IPS-18a (cell line): ENCODE measurements around the gene TLE2.
"Not testable (repeated sequence)": the region's sequence is repeated elsewhere in the genome, so short reads cannot be mapped to it uniquely, and the experiment has no call there.

Source experiments
- H3K27ac ChIP-seq: one replicate; pipeline ENCODE4 v1.5.1; 2013; ENCODE audit warnings: low read length
- H3K27me3 ChIP-seq: one replicate; pipeline ENCODE4 v1.6.1; 2013; ENCODE audit warnings: mild to moderate bottlenecking, low read length; ENCODE audit not compliant: control insufficient read depth, insufficient read depth
- H3K36me3 ChIP-seq: one replicate; pipeline ENCODE4 v1.6.1; 2013; ENCODE audit warnings: low read depth, low read length; ENCODE audit not compliant: control insufficient read depth
- H3K4me1 ChIP-seq: one replicate; pipeline ENCODE4 v1.6.1; 2013; ENCODE audit warnings: low read depth, low read length; ENCODE audit not compliant: control insufficient read depth
- H3K4me3 ChIP-seq: one replicate; pipeline ENCODE4 v1.5.1; 2013; ENCODE audit warnings: low read length
- H3K9ac ChIP-seq: one replicate; pipeline ENCODE4 v1.6.1; 2013; ENCODE audit warnings: mild to moderate bottlenecking, low read length, moderate library complexity
- H3K9me3 ChIP-seq: one replicate; pipeline ENCODE4 v1.6.1; 2013; ENCODE audit warnings: low read depth, low read length; ENCODE audit not compliant: control insufficient read depth

TLE2 gene

DNA sequence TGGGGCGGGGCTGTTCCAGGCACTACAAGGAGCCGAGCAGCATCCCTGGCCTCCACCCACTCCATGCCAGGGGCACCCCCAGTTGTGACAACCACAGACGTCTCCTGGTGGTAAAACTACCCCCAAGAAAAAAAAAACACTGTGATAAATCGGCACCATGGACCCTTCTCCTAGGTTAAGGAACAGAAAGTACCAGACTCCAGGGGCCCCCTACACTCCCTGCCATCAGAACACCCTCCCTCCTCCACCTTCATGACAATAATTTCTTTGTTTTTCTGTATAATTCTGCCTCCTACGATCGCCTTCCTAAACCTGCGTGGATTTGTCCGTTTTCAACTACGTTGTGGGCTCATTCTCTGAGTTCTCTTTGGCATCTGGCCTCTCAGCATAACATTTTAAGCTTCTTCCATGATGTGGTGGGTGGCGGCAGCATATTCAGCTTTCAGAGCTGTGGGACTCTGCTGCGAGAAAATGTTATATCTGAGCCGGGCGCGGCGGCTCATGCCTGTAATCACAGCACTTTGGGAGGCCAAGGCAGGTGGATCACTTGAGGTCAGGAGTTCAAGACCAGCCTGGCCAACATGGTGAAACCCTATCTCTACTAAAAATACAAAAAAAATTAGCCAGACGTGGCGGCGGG lies 8.6 kb downstream of the TLE2 start:
- H3K27me3 ChIP-seq: peaks cover 16% of the 10 kb centered on the region
- H3K4me1 ChIP-seq: peaks cover 7% of the 10 kb centered on the region
- no peaks in the 10 kb centered on the region for H3K9me3 ChIP-seq
- no peak overlapping the region for H3K9ac ChIP-seq
- H3K36me3 ChIP-seq: no peaks in the 10 kb centered on the region
- no peak overlapping the region for H3K4me3 ChIP-seq
- no peak overlapping the region for H3K27ac ChIP-seq

DNA sequence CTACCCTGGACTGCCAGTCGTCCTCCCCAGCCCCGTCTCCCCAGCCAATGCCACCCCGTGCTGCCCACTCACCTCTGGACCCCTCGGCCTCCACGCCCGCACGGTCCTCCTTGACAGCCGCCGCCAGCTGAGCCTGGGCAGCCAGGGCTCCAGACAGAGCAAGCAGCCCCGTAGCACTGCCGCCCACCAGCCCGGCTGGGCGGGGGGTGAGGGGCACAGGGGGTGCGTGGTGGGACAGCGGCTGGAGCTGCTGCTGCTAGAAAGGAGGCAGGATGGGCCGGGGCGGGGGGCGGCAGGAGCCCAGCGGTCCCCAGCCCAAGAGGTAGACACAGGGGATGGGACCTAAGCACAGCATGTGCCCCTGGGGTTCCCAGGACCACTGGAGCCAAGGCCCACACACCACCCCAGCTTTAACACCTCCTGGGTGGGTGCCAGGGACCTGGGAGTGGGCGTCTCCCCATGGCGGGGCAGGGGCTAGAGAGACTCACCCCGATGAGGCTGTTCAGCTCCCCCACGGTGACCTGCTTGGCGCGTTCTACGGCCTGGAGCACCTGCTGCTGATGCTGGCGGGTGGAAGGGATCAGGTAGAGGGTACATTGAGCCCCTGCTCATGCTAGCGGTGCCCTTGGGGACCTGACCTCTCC lies 9.7 kb downstream of the TLE2 start:
- H3K9ac ChIP-seq: no peak overlapping the region
- no peaks in the 10 kb centered on the region for H3K36me3 ChIP-seq
- H3K9me3 ChIP-seq: no peaks in the 10 kb centered on the region
- H3K27ac ChIP-seq: no peak overlapping the region
- no peaks in the 10 kb centered on the region for H3K4me1 ChIP-seq
- peaks cover 4% of the 10 kb centered on the region for H3K27me3 ChIP-seq
- H3K4me3 ChIP-seq: no peak overlapping the region

DNA sequence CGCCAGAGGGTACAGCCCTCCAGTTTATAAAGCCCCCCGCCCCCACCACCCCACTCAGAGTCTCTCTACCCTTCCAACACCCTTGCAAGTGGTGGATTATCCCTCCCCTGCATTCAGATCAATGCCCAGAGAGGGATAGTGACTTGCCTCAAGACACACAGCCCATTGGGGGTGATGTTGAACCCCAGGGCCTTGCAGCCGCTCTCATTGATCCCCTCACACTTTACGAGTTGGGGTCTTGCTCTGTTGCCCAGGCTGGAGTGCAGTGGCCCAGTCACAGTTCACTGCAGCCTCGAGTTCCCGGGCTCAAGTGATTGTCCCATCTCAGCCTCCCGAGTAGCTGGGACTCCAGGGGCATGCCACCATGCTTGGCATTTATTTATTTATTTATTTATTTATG lies 11.2 kb downstream of the TLE2 start:
- H3K36me3 ChIP-seq: no peaks in the 10 kb centered on the region
- no peak overlapping the region for H3K9ac ChIP-seq
- H3K27me3 ChIP-seq: no peaks in the 10 kb centered on the region
- no peak overlapping the region for H3K27ac ChIP-seq
- H3K9me3 ChIP-seq: no peaks in the 10 kb centered on the region
- peaks cover under 1% of the 10 kb centered on the region for H3K4me1 ChIP-seq
- no peak overlapping the region for H3K4me3 ChIP-seq

DNA sequence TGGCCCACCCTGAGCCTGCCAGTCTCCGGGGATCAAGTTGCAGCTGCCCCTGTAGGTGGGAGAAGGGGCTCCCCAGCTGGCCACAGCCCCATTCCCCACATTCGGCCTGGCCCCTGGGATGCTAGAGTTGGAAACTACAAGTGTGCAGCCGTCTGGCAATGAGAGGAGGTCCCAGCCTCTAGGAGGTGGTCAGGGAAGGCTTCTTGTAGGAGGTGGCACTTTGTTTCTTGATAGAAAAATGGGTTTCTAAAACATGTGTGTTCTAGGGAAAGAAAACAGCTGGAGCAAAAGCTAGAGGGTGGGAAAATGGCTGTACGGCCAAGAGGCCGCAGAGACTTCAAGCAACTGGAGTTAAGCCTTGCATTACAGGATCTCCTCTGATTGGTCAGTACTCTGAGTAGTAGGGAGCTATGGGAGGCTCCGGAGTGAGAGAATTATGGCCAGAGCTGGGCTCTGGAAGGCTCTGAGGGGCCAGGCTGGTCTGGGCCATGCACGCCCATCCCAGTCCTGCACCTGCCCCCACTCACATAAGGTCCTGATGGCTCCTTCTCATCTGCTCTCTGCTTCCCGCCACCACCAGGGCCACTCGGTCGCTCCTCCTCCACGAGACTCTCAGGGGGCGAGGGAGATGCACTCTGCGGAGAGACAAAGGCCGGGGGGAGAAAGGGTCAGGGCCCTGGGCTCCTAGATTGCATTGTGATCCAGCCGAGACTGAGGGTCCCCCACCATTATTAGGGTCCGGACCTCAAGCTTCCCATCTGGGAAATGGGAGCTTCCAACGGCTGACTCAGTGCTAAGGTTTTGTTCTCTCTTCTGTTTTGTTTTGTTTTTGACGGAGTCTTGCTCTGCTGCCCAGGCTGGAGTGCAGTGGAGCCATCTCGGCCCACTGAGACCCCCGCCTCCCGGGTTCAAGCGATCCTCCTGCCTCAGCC lies 13.7 kb downstream of the TLE2 start:
- Histone ChIP-seq H3K4me1 (peaks cover 7% of the 10 kb centered on the region), H3K27me3 (no peaks in the 10 kb centered on the region), H3K4me3 (no peak overlapping the region), H3K36me3 (no peaks in the 10 kb centered on the region), H3K9ac (no peak overlapping the region), H3K9me3 (no peaks in the 10 kb centered on the region), H3K27ac (no peak overlapping the region)

DNA sequence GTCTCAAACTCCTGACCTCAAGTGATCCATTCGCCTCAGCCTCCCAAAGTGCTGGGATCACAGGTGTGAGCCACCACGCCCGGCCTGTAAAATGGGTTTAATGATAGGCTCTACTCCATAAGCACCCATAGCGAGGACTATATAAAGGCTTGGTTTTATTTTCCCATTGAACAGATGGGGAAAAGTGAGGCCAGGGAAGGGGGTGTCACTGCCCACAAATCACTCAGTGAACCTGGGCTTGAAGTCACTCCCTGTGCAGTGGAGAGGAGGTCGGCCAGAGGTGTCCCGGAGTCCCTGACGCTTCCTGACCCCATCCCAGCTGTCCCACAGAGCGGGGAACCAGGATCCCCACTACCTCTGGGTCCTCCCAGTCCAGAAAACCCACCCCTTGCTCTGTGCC lies 14.9 kb downstream of the TLE2 start:
- Histone ChIP-seq H3K4me1 (peaks cover 7% of the 10 kb centered on the region), H3K9me3 (no peaks in the 10 kb centered on the region), H3K27ac (no peak overlapping the region), H3K36me3 (no peaks in the 10 kb centered on the region), H3K27me3 (no peaks in the 10 kb centered on the region), H3K9ac (no peak overlapping the region), H3K4me3 (no peak overlapping the region)

DNA sequence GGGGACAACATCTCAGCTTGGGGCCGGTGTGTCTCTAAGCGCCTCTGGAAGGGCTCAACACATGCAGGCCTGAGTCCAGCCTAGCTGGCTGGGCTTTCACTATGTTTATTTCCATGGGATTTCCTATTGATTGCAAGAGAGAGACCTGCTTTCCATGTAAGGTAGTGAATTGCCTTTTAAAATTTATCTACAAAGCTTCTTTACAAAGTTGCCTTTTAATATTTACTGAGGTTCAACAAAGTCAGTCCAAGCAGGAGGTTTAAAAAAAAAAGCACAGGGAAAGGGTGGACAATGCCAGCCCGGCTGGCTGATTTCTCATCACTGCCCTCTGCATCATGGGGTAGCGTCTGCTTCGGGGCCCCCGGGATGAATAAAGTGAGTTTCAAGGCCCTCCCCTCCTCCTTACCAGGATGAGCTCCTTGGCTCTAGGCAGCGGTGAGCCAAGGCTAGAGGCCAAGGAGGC lies 15.8 kb downstream of the TLE2 start:
- Histone ChIP-seq H3K9me3 (no peaks in the 10 kb centered on the region), H3K4me1 (peaks cover 7% of the 10 kb centered on the region), H3K27me3 (no peaks in the 10 kb centered on the region), H3K27ac (no peak overlapping the region), H3K4me3 (no peak overlapping the region), H3K36me3 (no peaks in the 10 kb centered on the region), H3K9ac (no peak overlapping the region)

DNA sequence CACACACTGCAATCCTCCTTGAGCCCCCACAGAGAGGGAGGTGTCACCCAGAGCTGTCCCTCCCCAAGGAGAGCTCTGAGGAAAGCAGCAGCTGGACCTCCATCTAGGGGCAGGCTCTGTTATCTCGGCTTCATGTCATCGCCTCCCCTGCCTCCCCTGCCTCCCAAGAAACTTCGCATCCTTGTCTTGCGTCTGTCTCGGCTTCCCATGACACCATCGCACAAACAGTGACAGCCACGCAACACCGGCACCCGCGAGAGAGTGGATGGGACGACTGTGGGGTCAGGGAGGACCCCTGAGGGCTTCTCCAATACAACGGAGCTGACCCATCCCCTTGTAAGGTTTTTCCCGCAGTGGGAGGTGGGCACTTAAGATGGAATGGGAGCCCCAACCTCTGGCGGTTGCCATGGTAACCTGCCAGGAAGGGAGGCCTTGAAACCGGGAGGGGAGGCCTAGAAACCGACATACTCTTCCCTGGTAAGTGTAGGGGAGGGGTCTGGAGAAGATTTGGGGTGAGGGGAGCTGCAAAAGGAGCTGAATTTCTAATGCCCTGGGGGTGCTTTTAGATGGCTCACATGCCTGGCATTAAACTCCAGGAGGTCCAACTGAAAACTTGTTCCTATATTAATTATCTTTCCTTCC lies 16.3 kb downstream of the TLE2 start:
- peaks cover 7% of the 10 kb centered on the region for H3K4me1 ChIP-seq
- H3K36me3 ChIP-seq: no peaks in the 10 kb centered on the region
- no peaks in the 10 kb centered on the region for H3K9me3 ChIP-seq
- H3K9ac ChIP-seq: no peak overlapping the region
- H3K27me3 ChIP-seq: no peaks in the 10 kb centered on the region
- H3K27ac ChIP-seq: no peak overlapping the region
- no peak overlapping the region for H3K4me3 ChIP-seq

DNA sequence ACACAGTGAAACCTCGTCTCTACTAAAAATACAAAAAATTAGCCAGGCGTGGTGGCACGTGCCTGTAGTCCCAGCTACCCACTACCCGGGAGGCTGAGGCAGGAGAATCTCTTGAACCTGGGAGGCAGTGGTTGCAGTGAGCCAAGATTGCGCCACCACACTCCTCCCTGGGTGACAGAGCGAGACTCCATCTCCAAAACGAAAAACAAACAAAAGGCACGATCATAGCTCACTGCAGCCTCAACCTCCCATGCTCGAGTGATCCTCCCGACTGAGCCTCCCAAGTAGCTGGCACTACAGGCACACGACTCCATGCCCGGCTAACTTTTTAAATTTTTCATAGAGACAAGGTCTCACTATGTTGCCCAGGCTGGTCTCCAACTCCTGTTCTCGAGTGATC lies 17.0 kb downstream of the TLE2 start:
- not testable (repeated sequence) for H3K27me3 ChIP-seq, H3K27ac ChIP-seq, H3K9ac ChIP-seq

DNA sequence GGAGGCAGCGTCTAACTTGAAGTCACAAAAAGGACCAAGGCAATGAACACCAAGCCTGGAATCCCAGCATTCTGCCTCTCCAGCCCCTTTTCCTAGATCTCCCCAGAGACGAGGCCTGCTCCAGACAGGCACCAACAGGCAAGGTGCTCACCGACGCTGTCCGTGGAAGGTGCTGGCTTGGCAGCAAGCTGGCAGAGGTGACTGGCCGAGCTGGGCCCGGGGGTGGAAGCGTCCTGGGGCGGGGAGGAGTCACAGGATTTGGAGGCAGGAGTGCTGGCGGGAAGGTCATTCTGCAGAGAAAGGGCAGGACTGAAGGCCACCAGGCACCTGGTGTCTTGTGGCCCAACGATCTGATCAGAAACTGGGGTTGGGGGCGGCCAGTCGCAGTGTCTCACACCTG lies 18.2 kb downstream of the TLE2 start:
- Histone ChIP-seq H3K27ac (no peak overlapping the region), H3K27me3 (no peaks in the 10 kb centered on the region), H3K9ac (no peak overlapping the region), H3K36me3 (no peaks in the 10 kb centered on the region), H3K4me1 (peaks cover 7% of the 10 kb centered on the region), H3K4me3 (no peak overlapping the region), H3K9me3 (no peaks in the 10 kb centered on the region)

More for the DNA sequence above, 17.0 kb downstream of the TLE2 start:
- H3K36me3 ChIP-seq, H3K4me3 ChIP-seq, H3K9me3 ChIP-seq, H3K4me1 ChIP-seq: not testable (repeated sequence)

DNA sequence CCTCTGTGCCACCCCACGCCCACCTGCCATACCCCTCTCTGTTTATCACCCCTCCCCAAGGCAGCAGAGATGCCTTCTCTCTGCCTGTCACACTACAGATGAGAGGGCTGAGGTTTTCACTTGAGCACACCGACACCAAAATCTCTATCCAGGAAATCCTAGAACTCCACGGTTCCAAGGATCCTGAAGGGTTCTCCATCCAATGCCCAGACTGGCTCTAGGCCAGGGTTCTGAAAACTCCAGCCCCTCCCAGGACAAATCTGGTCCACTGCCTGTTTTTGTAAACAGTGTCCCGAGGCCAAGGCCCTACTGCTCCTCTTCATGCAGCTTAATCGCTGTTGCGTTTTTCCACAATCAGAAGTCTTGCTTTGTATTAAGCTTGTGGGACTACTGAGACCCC lies 20.1 kb downstream of the TLE2 start:
- H3K36me3 ChIP-seq: no peaks in the 10 kb centered on the region
- no peaks in the 10 kb centered on the region for H3K27me3 ChIP-seq
- H3K9ac ChIP-seq: no peak overlapping the region
- H3K4me1 ChIP-seq: peaks cover 7% of the 10 kb centered on the region
- no peak overlapping the region for H3K4me3 ChIP-seq
- no peaks in the 10 kb centered on the region for H3K9me3 ChIP-seq
- no peak overlapping the region for H3K27ac ChIP-seq

DNA sequence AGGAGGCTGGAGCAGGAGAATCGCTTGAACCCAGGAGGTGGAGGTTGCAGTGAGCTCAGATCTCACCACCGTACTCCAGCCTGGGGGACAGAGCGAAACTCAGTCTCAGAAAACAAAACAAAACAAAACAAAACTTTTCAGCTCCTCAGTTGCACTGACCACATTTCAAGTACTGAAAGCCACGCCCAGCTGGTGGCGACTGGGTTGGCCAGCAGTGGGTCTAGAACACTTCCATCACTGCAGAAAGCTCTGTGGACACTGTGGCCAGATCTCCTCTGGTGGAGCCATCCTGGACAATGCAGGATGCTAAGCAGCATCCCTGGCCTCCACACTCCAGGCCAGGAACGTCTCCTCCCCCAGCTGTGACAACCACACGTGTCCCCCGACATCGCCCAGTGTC lies 21.1 kb downstream of the TLE2 start:
- no peaks in the 10 kb centered on the region for H3K9me3 ChIP-seq
- no peak overlapping the region for H3K4me3 ChIP-seq
- no peak overlapping the region for H3K27ac ChIP-seq
- H3K36me3 ChIP-seq: no peaks in the 10 kb centered on the region
- no peak overlapping the region for H3K9ac ChIP-seq
- no peaks in the 10 kb centered on the region for H3K27me3 ChIP-seq
- H3K4me1 ChIP-seq: peaks cover 7% of the 10 kb centered on the region
